CD14-positive monocyte (primary cell): ENCODE data around the gene AJUBA. TPM values are rescaled to one million over a fixed set of nuclear protein-coding genes. Genes with fewer than 3 reads are reported as not detected.

Experiments
- DNase-seq, 3 donors: peaks; one replicate each; pipeline ENCODE4 v3.0.0-alpha.2; 2011 to 2022
- H2AFZ ChIP-seq: 2 replicates; pipeline ENCODE4 v1.6.0; 2012; ENCODE audit warnings: mild to moderate bottlenecking, low read depth, low read length, inconsistent platforms; ENCODE audit not compliant: insufficient read depth, poor library complexity, severe bottlenecking
- H3K27ac ChIP-seq, 2 donors: 1 replicate in 1 of 2; 2 replicates in 1 of 2; pipeline ENCODE4 v1.5.1; 2012 to 2013; ENCODE audit warnings: low read length in 2 of 2, control low read depth in 1 of 2, inconsistent platforms in 1 of 2, low read depth in 1 of 2, mild to moderate bottlenecking in 1 of 2
- H3K27me3 ChIP-seq, 2 donors: one replicate each; pipeline versions ENCODE4 v1.6.0 to v1.6.1; 2011 to 2013; ENCODE audit warnings: low read length in 2 of 2; ENCODE audit not compliant: control insufficient read depth in 2 of 2, insufficient read depth in 2 of 2
- H3K36me3 ChIP-seq, 2 donors: replicated peaks in 1 of 2; 1 replicate in 1 of 2; 2 replicates in 1 of 2; pipeline versions ENCODE4 v1.5.1 to v1.6.1; 2012 to 2013; ENCODE audit warnings: low read length in 2 of 2, control low read depth in 1 of 2, inconsistent platforms in 1 of 2, mild to moderate bottlenecking in 1 of 2; ENCODE audit not compliant: insufficient read depth in 2 of 2, control insufficient read depth in 1 of 2
- H3K4me1 ChIP-seq, 2 donors: 1 replicate in 1 of 2; 2 replicates in 1 of 2; pipeline versions ENCODE4 v1.5.1 to v1.6.1; 2012 to 2013; ENCODE audit warnings: low read length in 2 of 2, control low read depth in 1 of 2, inconsistent platforms in 1 of 2, mild to moderate bottlenecking in 1 of 2, moderate library complexity in 1 of 2; ENCODE audit not compliant: insufficient read depth in 2 of 2, control insufficient read depth in 1 of 2
- H3K4me2 ChIP-seq: replicated peaks from 2 replicates; pipeline ENCODE3; 2012; ENCODE audit warnings: low read length, moderate library complexity, mild to moderate bottlenecking; ENCODE audit not compliant: poor library complexity, severe bottlenecking; ENCODE audit errors: extremely low read depth
- H3K4me3 ChIP-seq, 3 experiments: fragments of 200-600 bp in 1 of 3; sonication (generic) in 1 of 3; replicated peaks in 1 of 3; 1 replicate in 2 of 3; 2 replicates in 1 of 3; pipeline ENCODE4 v1.5.1; 2011 to 2013; ENCODE audit warnings: low read length in 3 of 3, mild to moderate bottlenecking in 3 of 3, control low read depth in 2 of 3, low read depth in 2 of 3, inconsistent platforms in 1 of 3, moderate library complexity in 1 of 3
- H3K79me2 ChIP-seq: 2 replicates; pipeline ENCODE4 v1.6.0; 2012; ENCODE audit warnings: mild to moderate bottlenecking, control low read depth, inconsistent platforms, low read length, moderate library complexity; ENCODE audit not compliant: insufficient read depth
- H3K9ac ChIP-seq: 2 replicates; pipeline ENCODE4 v1.6.0; 2017; ENCODE audit warnings: low read length, mild to moderate bottlenecking; ENCODE audit not compliant: insufficient read depth, poor library complexity, severe bottlenecking
- H3K9me3 ChIP-seq, 2 donors: replicated peaks in 1 of 2; 1 replicate in 1 of 2; 2 replicates in 1 of 2; pipeline versions ENCODE4 v1.5.1 to v1.6.1; 2012 to 2013; ENCODE audit warnings: low read length in 2 of 2, control low read depth in 1 of 2; ENCODE audit not compliant: control insufficient read depth in 1 of 2, insufficient read depth in 1 of 2
- H4K20me1 ChIP-seq: 2 replicates; pipeline ENCODE4 v1.6.0; 2012; ENCODE audit warnings: mild to moderate bottlenecking, low read length, control low read depth, moderate library complexity; ENCODE audit not compliant: insufficient read depth
- H3K27ac Mint-ChIP-seq, 7 donors: one replicate each; pipeline ENCODE4 v1.8.0; 2020; ENCODE audit warnings: mild to moderate bottlenecking in 7 of 7, mixed read lengths in 7 of 7, moderate library complexity in 6 of 7, inconsistent platforms in 2 of 7
- H3K27me3 Mint-ChIP-seq, 3 donors: one replicate each; pipeline ENCODE4 v1.8.0; 2021 to 2022; ENCODE audit warnings: low read depth in 3 of 3, mild to moderate bottlenecking in 3 of 3, mixed read lengths in 3 of 3, moderate library complexity in 3 of 3, inconsistent platforms in 1 of 3
- H3K36me3 Mint-ChIP-seq, 2 donors: one replicate each; pipeline ENCODE4 v1.8.0; 2020; ENCODE audit warnings: mixed read lengths in 2 of 2, inconsistent platforms in 1 of 2, mild to moderate bottlenecking in 1 of 2
- H3K4me1 Mint-ChIP-seq: one replicate; pipeline ENCODE4 v1.8.0; 2020; ENCODE audit warnings: mild to moderate bottlenecking, mixed read lengths
- H3K4me3 Mint-ChIP-seq, 2 donors: one replicate each; pipeline ENCODE4 v1.8.0; 2020; ENCODE audit warnings: mild to moderate bottlenecking in 2 of 2, mixed read lengths in 2 of 2, moderate library complexity in 1 of 2
- H3K9me3 Mint-ChIP-seq, 7 donors: one replicate each; pipeline ENCODE4 v1.8.0; 2020 to 2022; ENCODE audit warnings: mixed read lengths in 7 of 7, mild to moderate bottlenecking in 6 of 7, moderate library complexity in 6 of 7, inconsistent platforms in 2 of 7
- CTCF ChIP-seq: fragments of 200-600 bp; IDR thresholded peaks from one replicate; pipeline ENCODE4 v1.8.0; 2022; ENCODE audit warnings: antibody characterized with exemption, mild to moderate bottlenecking
- WGBS: methylation state at CpG from one replicate; pipeline ENCODE4 v1.1.5; 2013; ENCODE audit warnings: missing lambda C conversion rate; ENCODE audit not compliant: insufficient coverage; 5-methylcytosine and 5-hydroxymethylcytosine counted together
- intact Hi-C, 2 donors: fragments of 100-400 bp; cut with micrococcal nuclease; formaldehyde crosslinking; loops; one replicate each; pipeline versions ENCODE4 v1.15.0 to v1.15.1; 2023
- polyA plus RNA-seq, 3 donors: library from polyadenylated mRNA; depleted of rRNA in 1 of 3; unstranded in 2 of 3; stranded (reverse) in 1 of 3; fragments of 300-500 nt in 2 of 3; fragments of >200 nt in 1 of 3; fragmentation: Illumina TruSeq in 2 of 3; gene quantifications; 1 replicate in 2 of 3; 2 replicates in 1 of 3; pipeline ENCODE4 v1.2.3, GENCODE V29; 2012 to 2021

Gene AJUBA
- polyA plus RNA-seq, 3 donors, result 0.04 TPM; not detected in 2

- Mint-ChIP-seq H3K4me1 (peaks cover 20% of the 10 kb centered on the region), H3K9me3 (no peaks in the 10 kb centered on the region), H3K36me3 (no peaks in the 10 kb centered on the region), H3K4me3 (no peak overlapping the region), H3K27ac (no peak overlapping the region), H3K27me3 (peaks cover 0 to 2% (median 2%) of the 10 kb centered on the region in 3 donors)
- H3K27ac ChIP-seq, result no peak overlapping the region
- H3K27me3 ChIP-seq, result no peaks in the 10 kb centered on the region
- H3K9me3 ChIP-seq, result no peaks in the 10 kb centered on the region
- H3K4me3 ChIP-seq, result no peak overlapping the region
- no peak for DNase-seq
- peaks cover 16 to 18% of the 10 kb centered on the region in 2 donors for H3K4me1 ChIP-seq
- intact Hi-C loops, result no loop called here
- TF ChIP-seq CTCF, result no peak
- 100% methylated on average over 3 of the region's 6 CpGs for WGBS
- no peaks in the 10 kb centered on the region for H3K36me3 ChIP-seq
- no peak overlapping the region for H2AFZ ChIP-seq
- no peak overlapping the region for H3K4me2 ChIP-seq
- H3K9ac ChIP-seq, result no peak overlapping the region
- peaks cover 15% of the 10 kb centered on the region for H3K79me2 ChIP-seq
- H4K20me1 ChIP-seq, result no peaks in the 10 kb centered on the region
Measured at GRCh38 chr14:23013054-23013748, 30.9 kb upstream of the AJUBA start.

GRCh38 chr14:23009939-23010726 is 27.8 kb upstream of the AJUBA start, which contains the start of gene C14orf93:
C14orf93 (minus strand) TSS chr14:23010143; CDS start chr14:22999023, 11,120 bp downstream.
- peak within 1 kb of the TSS; percentile 41 to 88 for H3K27ac ChIP-seq
- no peaks in the 10 kb centered on the region for H3K27me3 ChIP-seq
- no peak for TF ChIP-seq CTCF
- H3K4me1 ChIP-seq, result peaks cover 30 to 40% of the 10 kb centered on the region in 2 donors
- Mint-ChIP-seq H3K36me3 (peaks cover 0 to under 1% of the 10 kb centered on the region in 2 donors), H3K4me1 (peaks cover 21% of the 10 kb centered on the region), H3K4me3 (peak within 1 kb of the TSS; percentile 94 to 98), H3K27ac (peak within 1 kb of the TSS; percentile 93 to 100 (median 98)), H3K27me3 (peaks cover 0 to 2% (median 0%) of the 10 kb centered on the region in 3 donors), H3K9me3 (no peaks in the 10 kb centered on the region)
- H4K20me1 ChIP-seq, result no peaks in the 10 kb centered on the region
- no peaks in the 10 kb centered on the region for H3K36me3 ChIP-seq
- peaks cover 26% of the 10 kb centered on the region for H3K79me2 ChIP-seq
- WGBS, result under 1% methylated on average over 38 of the region's 40 CpGs
- peak; percentile 55 to 58 (median 55) for DNase-seq
- H3K9me3 ChIP-seq, result no peaks in the 10 kb centered on the region
- peak within 1 kb of the TSS; percentile 88 for H2AFZ ChIP-seq
- peak within 1 kb of the TSS; percentile 76 for H3K9ac ChIP-seq
- intact Hi-C loops, result loop anchor here in 1 of 2 donors (2.0 to 10.0 kb wide), 2 partner anchors 25 to 1435 kb away; partner anchors contain the start of gene SDR39U1
- peak within 1 kb of the TSS; percentile 76 for H3K4me2 ChIP-seq
- peak within 1 kb of the TSS; percentile 67 to 97 (median 86) for H3K4me3 ChIP-seq
